SU-DHL-6 (cell line): ENCODE results near the gene KHDC4.

Experiments used
- H2AFZ ChIP-seq: fragments of 200-600 bp; sonication (generic); 2 replicates; pipeline ENCODE4 v1.6.1; 2014; ENCODE audit warnings: low read depth, mild to moderate bottlenecking, moderate library complexity, mixed read lengths, antibody characterized with exemption, low read length; ENCODE audit not compliant: severe bottlenecking
- H3F3A ChIP-seq: fragments of 200-600 bp; shearing (Covaris generic); 2 replicates; pipeline ENCODE4 v1.6.0; 2016; ENCODE audit warnings: antibody characterized with exemption, mild to moderate bottlenecking; ENCODE audit not compliant: insufficient read depth
- H3K27ac ChIP-seq: fragments of 200-600 bp; sonication (generic); 2 replicates; pipeline ENCODE4 v1.5.1; 2016; ENCODE audit warnings: low read depth, mild to moderate bottlenecking, low read length, moderate library complexity, mixed read lengths
- H3K27me3 ChIP-seq: fragments of 200-600 bp; sonication (generic), shearing (Covaris generic); 2 replicates; pipeline ENCODE4 v1.6.0; 2014; ENCODE audit warnings: mild to moderate bottlenecking, low read length
- H3K36me3 ChIP-seq: fragments of 200-600 bp; sonication (generic); 2 replicates; pipeline ENCODE4 v1.6.1; 2014; ENCODE audit warnings: mild to moderate bottlenecking, low read length, mixed read lengths
- H3K4me2 ChIP-seq: fragments of 300-600, 200-600 bp; shearing (Covaris generic), sonication (generic); 2 replicates; pipeline ENCODE4 v1.6.0; 2014; ENCODE audit warnings: low read length, low read depth, mild to moderate bottlenecking; ENCODE audit not compliant: poor library complexity, severe bottlenecking
- H3K4me3 ChIP-seq: fragments of 200-600 bp; sonication (generic); 2 replicates; pipeline ENCODE4 v1.5.1; 2014; ENCODE audit warnings: antibody characterized with exemption, low read length, mild to moderate bottlenecking, mixed read lengths; ENCODE audit not compliant: insufficient read depth, poor library complexity, severe bottlenecking
- H3K79me2 ChIP-seq: fragments of 200-600 bp; sonication (generic); 2 replicates; pipeline ENCODE4 v1.6.1; 2014; ENCODE audit warnings: mild to moderate bottlenecking, low read length, moderate library complexity; ENCODE audit not compliant: insufficient read depth
- H3K9ac ChIP-seq: fragments of 200-600 bp; sonication (generic); 2 replicates; pipeline ENCODE4 v1.7.0; 2014; ENCODE audit warnings: mild to moderate bottlenecking, low read length
- H3K9me2 ChIP-seq: fragments of 200-600 bp; sonication (generic); replicated peaks from 2 replicates; pipeline ENCODE4 v1.6.1; 2014; ENCODE audit warnings: low read length; ENCODE audit not compliant: insufficient read depth
- H3K9me3 ChIP-seq: fragments of 200-600 bp; sonication (generic); 2 replicates; pipeline ENCODE4 v1.6.1; 2014; ENCODE audit warnings: low read length, mixed read lengths; ENCODE audit not compliant: insufficient read depth
- H4K20me1 ChIP-seq: fragments of 200-600 bp; sonication (generic); 2 replicates; pipeline ENCODE4 v1.6.1; 2014; ENCODE audit warnings: low read depth, mild to moderate bottlenecking, antibody characterized with exemption, low read length, moderate library complexity, mixed read lengths
- EZH2phosphoT487 ChIP-seq: fragments of 200-600 bp; sonication (generic), shearing (Covaris generic); conservative IDR thresholded peaks from 2 replicates; pipeline ENCODE4 v1.6.1; 2018; ENCODE audit warnings: mild to moderate bottlenecking, antibody characterized with exemption, low read length, moderate library complexity, mixed read lengths
- TF ChIP-seq, protein P1 (sequence below): fragments of 200-600 bp; sonication (generic); IDR thresholded peaks from one replicate; pipeline ENCODE4 v1.5.1; 2017; ENCODE audit warnings: antibody characterized with exemption, mild to moderate bottlenecking, low read length, moderate library complexity; ENCODE audit not compliant: insufficient read depth, poor library complexity, severe bottlenecking

Gene KHDC4

DNA sequence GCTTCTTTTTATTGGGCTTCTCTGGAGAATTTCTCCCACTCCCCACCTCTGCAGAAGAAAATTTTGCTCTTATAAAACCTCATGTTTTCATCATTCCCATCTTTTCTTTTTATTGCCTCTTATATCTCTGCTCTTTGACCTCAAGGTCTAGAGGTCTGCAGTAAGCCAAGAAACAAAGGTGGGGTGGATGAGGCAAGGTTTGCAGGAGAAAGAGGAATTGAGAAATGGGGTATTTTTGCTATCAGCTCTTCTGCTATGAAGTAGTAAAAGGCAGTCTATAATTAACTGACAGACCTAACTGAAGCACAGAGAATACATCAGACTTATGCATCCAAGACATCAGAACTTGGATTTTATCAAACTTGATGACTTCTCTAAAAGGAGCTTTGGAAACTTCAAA lies 52.0 kb downstream of the KHDC4 start:
- no peaks in the 10 kb centered on the region for H4K20me1 ChIP-seq
- H3K27me3 ChIP-seq = no peaks in the 10 kb centered on the region
- no peaks in the 10 kb centered on the region for H3K9me2 ChIP-seq
- no peak overlapping the region for H3K4me2 ChIP-seq
- no peaks in the 10 kb centered on the region for H3K9me3 ChIP-seq
- H3K27ac ChIP-seq = no peak overlapping the region
- H3K4me3 ChIP-seq = no peak overlapping the region
- H3K79me2 ChIP-seq = no peaks in the 10 kb centered on the region
- no peaks in the 10 kb centered on the region for H3F3A ChIP-seq
- no peak for TF ChIP-seq EZH2phosphoT487
- TF ChIP-seq, protein P1, sequence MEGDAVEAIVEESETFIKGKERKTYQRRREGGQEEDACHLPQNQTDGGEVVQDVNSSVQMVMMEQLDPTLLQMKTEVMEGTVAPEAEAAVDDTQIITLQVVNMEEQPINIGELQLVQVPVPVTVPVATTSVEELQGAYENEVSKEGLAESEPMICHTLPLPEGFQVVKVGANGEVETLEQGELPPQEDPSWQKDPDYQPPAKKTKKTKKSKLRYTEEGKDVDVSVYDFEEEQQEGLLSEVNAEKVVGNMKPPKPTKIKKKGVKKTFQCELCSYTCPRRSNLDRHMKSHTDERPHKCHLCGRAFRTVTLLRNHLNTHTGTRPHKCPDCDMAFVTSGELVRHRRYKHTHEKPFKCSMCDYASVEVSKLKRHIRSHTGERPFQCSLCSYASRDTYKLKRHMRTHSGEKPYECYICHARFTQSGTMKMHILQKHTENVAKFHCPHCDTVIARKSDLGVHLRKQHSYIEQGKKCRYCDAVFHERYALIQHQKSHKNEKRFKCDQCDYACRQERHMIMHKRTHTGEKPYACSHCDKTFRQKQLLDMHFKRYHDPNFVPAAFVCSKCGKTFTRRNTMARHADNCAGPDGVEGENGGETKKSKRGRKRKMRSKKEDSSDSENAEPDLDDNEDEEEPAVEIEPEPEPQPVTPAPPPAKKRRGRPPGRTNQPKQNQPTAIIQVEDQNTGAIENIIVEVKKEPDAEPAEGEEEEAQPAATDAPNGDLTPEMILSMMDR = no peak
- H3K36me3 ChIP-seq = no peaks in the 10 kb centered on the region
- no peak overlapping the region for H2AFZ ChIP-seq
- no peak overlapping the region for H3K9ac ChIP-seq

DNA sequence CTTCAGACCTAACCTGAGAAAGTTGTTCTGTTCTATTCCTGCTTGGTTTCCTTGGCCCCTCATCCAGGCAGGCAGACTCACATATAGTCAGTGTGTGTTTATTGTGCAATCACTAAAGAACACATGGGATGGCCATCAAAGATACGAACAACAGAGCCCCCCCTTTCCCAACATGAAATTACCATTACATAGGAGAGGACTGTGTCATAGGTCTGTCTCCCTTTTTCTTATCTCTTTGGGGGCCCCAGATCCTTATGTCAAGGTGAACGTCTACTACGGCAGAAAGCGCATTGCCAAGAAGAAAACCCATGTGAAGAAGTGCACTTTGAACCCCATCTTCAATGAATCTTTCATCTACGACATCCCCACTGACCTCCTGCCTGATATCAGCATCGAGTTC lies 53.3 kb downstream of the KHDC4 start:
- Histone ChIP-seq H3K4me3 (no peak overlapping the region), H3K4me2 (no peak overlapping the region), H3K36me3 (no peaks in the 10 kb centered on the region), H3K27me3 (no peaks in the 10 kb centered on the region), H3F3A (no peaks in the 10 kb centered on the region), H3K79me2 (no peaks in the 10 kb centered on the region), H2AFZ (no peak overlapping the region), H3K9me2 (no peaks in the 10 kb centered on the region), H3K9me3 (no peaks in the 10 kb centered on the region), H3K9ac (no peak overlapping the region), H3K27ac (no peak overlapping the region), H4K20me1 (no peaks in the 10 kb centered on the region)
- TF ChIP-seq, protein P1 = no peak
- no peak for TF ChIP-seq EZH2phosphoT487

DNA sequence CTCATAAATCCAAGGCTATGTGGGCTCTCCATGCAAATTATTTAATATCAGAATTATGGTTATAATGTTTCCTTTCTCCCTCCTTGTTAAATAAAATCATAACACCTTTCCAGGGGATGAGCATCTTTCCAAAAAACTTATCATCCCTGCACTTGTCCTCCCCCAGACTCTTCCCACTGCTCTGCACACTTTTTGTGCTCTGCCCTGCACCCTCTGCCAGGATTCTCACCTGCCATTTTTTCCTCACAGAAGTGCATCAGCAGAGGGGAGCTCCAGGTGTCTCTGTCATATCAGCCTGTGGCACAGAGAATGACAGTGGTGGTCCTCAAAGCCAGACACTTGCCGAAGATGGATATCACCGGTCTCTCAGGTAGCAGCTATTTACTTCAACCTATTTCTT lies 54.0 kb downstream of the KHDC4 start:
- Histone ChIP-seq H3K9ac (no peak overlapping the region), H3K9me3 (no peaks in the 10 kb centered on the region), H3K79me2 (no peaks in the 10 kb centered on the region), H4K20me1 (no peaks in the 10 kb centered on the region), H3K36me3 (no peaks in the 10 kb centered on the region), H2AFZ (no peak overlapping the region), H3K9me2 (no peaks in the 10 kb centered on the region), H3K27me3 (no peaks in the 10 kb centered on the region), H3K4me2 (no peak overlapping the region), H3K4me3 (no peak overlapping the region), H3K27ac (no peak overlapping the region), H3F3A (no peaks in the 10 kb centered on the region)
- TF ChIP-seq, protein P1 = no peak
- no peak for TF ChIP-seq EZH2phosphoT487

DNA sequence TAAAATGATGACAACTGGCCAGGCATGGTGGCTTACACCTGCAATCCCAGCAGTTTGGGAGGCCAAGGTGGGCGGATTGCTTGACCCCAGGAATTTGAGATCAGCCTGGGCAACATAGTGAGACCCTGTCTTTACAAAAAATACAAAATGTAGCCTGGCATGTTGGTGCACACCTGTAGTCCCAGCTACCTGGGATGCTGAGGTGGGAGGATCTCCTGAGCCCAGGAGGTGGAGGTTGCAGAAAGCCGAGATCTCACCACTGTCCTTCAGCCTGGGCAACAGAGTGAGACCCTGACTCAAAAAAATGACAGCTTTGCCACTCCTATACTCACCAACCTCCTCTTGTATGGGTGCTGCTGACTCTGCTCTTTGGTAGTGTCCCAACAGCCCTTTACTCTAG lies 56.3 kb downstream of the KHDC4 start:
- Histone ChIP-seq H3K4me3 (no peak overlapping the region), H3K9me3 (no peaks in the 10 kb centered on the region), H3K4me2 (no peak overlapping the region), H4K20me1 (no peaks in the 10 kb centered on the region), H3F3A (no peaks in the 10 kb centered on the region), H3K27me3 (no peaks in the 10 kb centered on the region), H3K9ac (no peak overlapping the region), H3K9me2 (no peaks in the 10 kb centered on the region), H3K36me3 (no peaks in the 10 kb centered on the region), H3K27ac (no peak overlapping the region), H3K79me2 (no peaks in the 10 kb centered on the region), H2AFZ (no peak overlapping the region)
- TF ChIP-seq, protein P1 = no peak
- no peak for TF ChIP-seq EZH2phosphoT487
